ENCODE results near the gene SGCE.

SGCE gene

DNA sequence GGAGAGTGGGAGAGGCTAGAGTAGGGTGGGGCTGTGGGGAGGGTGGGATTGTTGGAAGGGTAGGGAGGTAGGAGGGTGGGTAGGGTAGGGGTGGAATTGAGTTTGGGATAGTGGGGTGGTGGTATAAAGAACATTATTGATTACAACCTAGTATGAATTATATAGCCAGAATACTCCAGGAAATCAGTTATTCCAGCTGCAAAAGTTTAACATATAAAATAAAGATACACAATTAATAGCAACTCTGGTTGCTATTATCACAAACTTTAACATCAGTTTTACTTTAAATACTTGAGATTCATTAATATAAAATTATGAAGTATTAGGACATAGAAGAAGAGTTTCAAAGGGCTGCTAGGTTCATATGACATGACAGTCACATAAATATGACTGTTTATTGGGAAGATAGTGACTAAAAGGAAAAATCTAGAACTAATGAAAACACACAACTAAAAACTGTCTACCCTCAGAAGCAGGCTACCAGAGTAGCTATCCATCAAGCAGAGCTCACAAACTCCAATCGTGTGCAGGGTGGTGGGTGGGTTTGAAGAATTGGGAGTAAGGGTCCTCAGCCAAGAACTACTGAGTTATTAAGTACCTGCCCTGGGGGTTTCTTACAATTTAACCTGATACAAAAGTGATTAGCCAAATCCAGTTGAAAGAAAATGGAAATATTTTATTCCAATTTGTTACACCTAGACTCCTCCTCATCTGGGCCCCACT is 14.0 kb upstream of the SGCE start:
- no peak for TF ChIP-seq CTCF (conservative IDR thresholded peaks at IDR 0.05)

DNA sequence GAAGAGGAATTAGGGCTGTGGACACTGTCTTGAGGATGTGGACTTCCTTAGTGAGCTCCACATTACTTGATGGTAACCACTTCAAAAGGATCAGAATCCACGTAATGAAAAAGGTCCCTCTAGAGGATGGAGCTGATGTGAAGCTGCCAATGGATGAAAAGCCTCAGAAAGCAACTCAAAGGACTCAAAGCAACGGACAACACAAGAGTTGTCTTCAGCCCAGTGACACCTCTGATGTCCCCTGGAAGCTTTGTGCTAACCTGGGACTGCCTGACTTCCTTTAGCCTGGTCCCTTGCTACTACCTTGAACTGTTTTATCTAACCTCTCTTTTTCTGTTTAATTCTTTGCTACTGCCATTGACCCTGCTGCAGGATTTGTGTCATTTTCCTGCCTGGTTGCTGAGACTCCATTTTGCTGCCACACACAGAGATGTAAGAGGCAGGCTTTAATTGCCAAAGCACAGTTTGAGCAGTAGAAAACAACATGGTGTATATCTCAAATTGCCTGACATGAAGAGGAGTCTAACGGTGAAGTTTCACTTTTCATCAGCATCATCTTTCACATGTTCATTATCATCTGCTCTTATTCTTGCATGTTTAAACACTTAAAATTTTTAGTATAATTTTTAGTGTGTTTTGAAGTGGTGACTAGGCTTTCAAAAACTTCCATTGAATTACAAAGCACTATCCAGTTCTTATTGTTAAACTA is 11.1 kb upstream of the SGCE start:
- TF ChIP-seq CTCF (conservative IDR thresholded peaks at IDR 0.05) = no peak
- no peak overlapping the region for H3K27ac ChIP-seq

More for the DNA sequence above, 14.0 kb upstream of the SGCE start:
- H3K27ac ChIP-seq = no peak overlapping the region

- TF ChIP-seq CTCF (conservative IDR thresholded peaks at IDR 0.05) = no peak
- H3K27ac ChIP-seq = no peak overlapping the region
These were observed 9.5 kb upstream of the SGCE start for GRCh38 chr7:94665426-94665825.

DNA sequence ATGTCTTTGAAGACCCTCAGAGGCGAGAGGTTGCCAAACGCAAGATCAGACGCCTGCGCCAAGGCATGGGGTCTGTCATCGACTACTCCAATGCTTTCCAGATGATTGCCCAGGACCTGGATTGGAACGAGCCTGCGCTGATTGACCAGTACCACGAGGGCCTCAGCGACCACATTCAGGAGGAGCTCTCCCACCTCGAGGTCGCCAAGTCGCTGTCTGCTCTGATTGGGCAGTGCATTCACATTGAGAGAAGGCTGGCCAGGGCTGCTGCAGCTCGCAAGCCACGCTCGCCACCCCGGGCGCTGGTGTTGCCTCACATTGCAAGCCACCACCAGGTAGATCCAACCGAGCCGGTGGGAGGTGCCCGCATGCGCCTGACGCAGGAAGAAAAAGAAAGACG is 8.1 kb upstream of the SGCE start:
- no peak for TF ChIP-seq CTCF (conservative IDR thresholded peaks at IDR 0.05)
- no peak overlapping the region for H3K27ac ChIP-seq

GRCh38 chr7:94662548-94662947 is 6.6 kb upstream of the SGCE start:
- no peak for TF ChIP-seq CTCF (conservative IDR thresholded peaks at IDR 0.05)
- H3K27ac ChIP-seq = no peak overlapping the region

GRCh38 chr7:94660006-94660405 is 4.1 kb upstream of the SGCE start:
- TF ChIP-seq CTCF (conservative IDR thresholded peaks at IDR 0.05) = no peak
- H3K27ac ChIP-seq = no peak overlapping the region

- TF ChIP-seq CTCF (conservative IDR thresholded peaks at IDR 0.05) = no peak
- H3K27ac ChIP-seq = peak overlapping the region; percentile 63
These were observed 2.9 kb upstream of the SGCE start for GRCh38 chr7:94658826-94659225.

Measured in VCaP (cell line).